Endothelial cell of umbilical vein (primary cell): ENCODE results near the gene TACC3. TPM values are rescaled to one million over a fixed set of nuclear protein-coding genes. Genes with fewer than 3 reads are reported as not detected.
A peak's percentile ranks its signal among the peaks of the same experiment; 100 is the strongest.

ENCODE experiments used
- BruUV-seq: library from RNA; stranded (reverse); fragments of 400-500 nt; replicated peaks from 2 replicates; lab custom pipeline; 2021; lab: Mats Ljungman, UMichigan
- CTCF ChIA-PET: fragments of 300-600, 350-600 bp; sonication (Branson Sonifier 250); formaldehyde crosslinking; loops from one replicate; lab custom pipeline; 2021; ENCODE audit warnings: antibody characterized with exemption, inconsistent platforms; lab: Charles Lee
- POLR2A ChIA-PET: fragments of 300-600, 350-600 bp; sonication (Branson Sonifier 250); formaldehyde crosslinking; loops from one replicate; lab custom pipeline; 2021; ENCODE audit warnings: antibody characterized with exemption, inconsistent platforms; lab: Charles Lee
- DNase-seq: peaks from one replicate; pipeline ENCODE4 v3.0.0-alpha.2; 2011; ENCODE audit warnings: low read depth, low spot score
- FAIRE-seq: peaks from 2 replicates; lab custom pipeline; 2011; peaks lifted over from hg19 to GRCh38; lab: Jason Lieb, UNC
- H2AFZ ChIP-seq: 2 replicates; pipeline ENCODE4 v1.6.0; 2012; ENCODE audit warnings: low read depth, low read length, control low read depth, inconsistent platforms
- H3K27ac ChIP-seq: 2 replicates; pipeline ENCODE4 v1.5.1; 2011; ENCODE audit warnings: low read depth, mild to moderate bottlenecking, control low read depth, low read length, moderate library complexity; ENCODE audit not compliant: insufficient read depth
- H3K27me3 ChIP-seq, 2 experiments: 2 replicates each; pipeline versions ENCODE4 v1.6.0 to v1.6.1; 2011; ENCODE audit warnings: low read length in 2 of 2, mixed read lengths in 1 of 2; ENCODE audit not compliant: control insufficient read depth in 2 of 2, insufficient read depth in 2 of 2
- H3K36me3 ChIP-seq, 2 experiments: 2 replicates in 1 of 2; 3 replicates in 1 of 2; pipeline ENCODE4 v1.5.1; 2011; ENCODE audit warnings: low read length in 2 of 2, mild to moderate bottlenecking in 1 of 2, moderate library complexity in 1 of 2; ENCODE audit not compliant: control insufficient read depth in 2 of 2, insufficient read depth in 2 of 2; ENCODE audit errors: extremely low read depth in 1 of 2
- H3K4me1 ChIP-seq: 3 replicates; pipeline ENCODE4 v1.5.1; 2011; ENCODE audit warnings: mild to moderate bottlenecking, low read length; ENCODE audit not compliant: control insufficient read depth, insufficient read depth; ENCODE audit errors: extremely low read depth
- H3K4me2 ChIP-seq: 2 replicates; pipeline ENCODE4 v1.6.1; 2011; ENCODE audit warnings: low read length, control low read depth, mixed read lengths; ENCODE audit not compliant: insufficient read depth
- H3K4me3 ChIP-seq, 3 experiments: fragments of 200-600 bp in 1 of 3; sonication (generic), shearing (Covaris generic) in 1 of 3; replicated peaks in 1 of 3; 2 replicates each; pipeline ENCODE4 v1.5.1; 2011 to 2016; ENCODE audit warnings: control low read depth in 3 of 3, low read length in 3 of 3, mild to moderate bottlenecking in 2 of 3, inconsistent platforms in 1 of 3, low read depth in 1 of 3, moderate library complexity in 1 of 3; ENCODE audit not compliant: insufficient read depth in 1 of 3
- H3K79me2 ChIP-seq: 2 replicates; pipeline ENCODE4 v1.6.0; 2012; ENCODE audit warnings: low read length, inconsistent platforms; ENCODE audit not compliant: control insufficient read depth, insufficient read depth
- H3K9ac ChIP-seq: replicated peaks from 2 replicates; pipeline ENCODE3; 2011; ENCODE audit warnings: low read length, control low read depth; ENCODE audit not compliant: insufficient read depth; ENCODE audit errors: extremely low read depth
- H3K9me1 ChIP-seq: replicated peaks from 3 replicates; pipeline ENCODE4 v1.6.0; 2011; ENCODE audit warnings: mild to moderate bottlenecking, low read length; ENCODE audit not compliant: control insufficient read depth, insufficient read depth; ENCODE audit errors: extremely low read depth
- H3K9me3 ChIP-seq: replicated peaks from 2 replicates; pipeline ENCODE4 v1.5.1; 2012; ENCODE audit warnings: low read length, inconsistent platforms; ENCODE audit not compliant: control insufficient read depth, insufficient read depth
- H4K20me1 ChIP-seq: replicated peaks from 2 replicates; pipeline ENCODE3; 2011; ENCODE audit warnings: mild to moderate bottlenecking, low read length; ENCODE audit not compliant: control insufficient read depth, insufficient read depth; ENCODE audit errors: extremely low read depth
- CTCF ChIP-seq, 2 donors: IDR thresholded peaks; 1 replicate in 1 of 2; 2 replicates in 1 of 2; pipeline ENCODE4 v1.5.1; 2011; ENCODE audit warnings: low read length in 2 of 2, mild to moderate bottlenecking in 2 of 2, moderate library complexity in 2 of 2, control low read depth in 1 of 2, inconsistent platforms in 1 of 2, low read depth in 1 of 2; ENCODE audit not compliant: insufficient read depth in 1 of 2; ENCODE audit errors: extremely low read depth in 1 of 2
- EZH2 ChIP-seq: IDR thresholded peaks from 2 replicates; pipeline ENCODE4 v1.6.1; 2012; ENCODE audit warnings: borderline replicate concordance, low read depth, mild to moderate bottlenecking, moderate library complexity, low read length, inconsistent platforms; ENCODE audit not compliant: severe bottlenecking
- FOS ChIP-seq: IDR thresholded peaks from 2 replicates; pipeline ENCODE4 v1.6.1; 2011; ENCODE audit warnings: mild to moderate bottlenecking, low read length, moderate library complexity, borderline replicate concordance; ENCODE audit not compliant: insufficient read depth
- GATA2 ChIP-seq: IDR thresholded peaks from 2 replicates; pipeline ENCODE4 v1.7.0; 2011; ENCODE audit warnings: low read depth, mild to moderate bottlenecking, moderate library complexity, mixed read lengths, low read length; ENCODE audit not compliant: insufficient read length, insufficient read depth
- JUN ChIP-seq: IDR thresholded peaks from 2 replicates; pipeline ENCODE4 v1.6.1; 2011; ENCODE audit warnings: borderline replicate concordance, low read depth; ENCODE audit not compliant: insufficient read length, insufficient read depth
- MAX ChIP-seq: IDR thresholded peaks from 2 replicates; pipeline ENCODE4 v1.6.1; 2011; ENCODE audit not compliant: insufficient read depth, insufficient read length
- MYC ChIP-seq: IDR thresholded peaks from one replicate; pipeline ENCODE4 v1.6.1; 2011; ENCODE audit warnings: mild to moderate bottlenecking, low read depth, low read length
- POLR2A ChIP-seq: IDR thresholded peaks from 2 replicates; pipeline ENCODE4 v1.6.1; 2012; ENCODE audit warnings: low read depth, mild to moderate bottlenecking, control low read depth, low read length
- POLR2AphosphoS5 ChIP-seq: IDR thresholded peaks from 2 replicates; pipeline ENCODE4 v1.6.1; 2012; ENCODE audit warnings: low read depth, mild to moderate bottlenecking, control low read depth, low read length, moderate library complexity; ENCODE audit not compliant: insufficient read depth
- dilution Hi-C: fragments of 300-500 bp; cut with MboI; formaldehyde crosslinking; loops from one replicate; pipeline ENCODE4 v1.15.0; 2019; ENCODE audit warnings: low sequenced_read_pairs; ENCODE audit not compliant: extremely low pct_ligation_motif_present
- intact Hi-C: fragments of 100-400 bp; cut with micrococcal nuclease; formaldehyde crosslinking; loops from one replicate; pipeline ENCODE4 v1.10.0; 2022
- polyA plus RNA-seq, 4 experiments: library from polyadenylated mRNA; depleted of rRNA in 3 of 4; stranded (reverse) in 3 of 4; unstranded in 1 of 4; fragments of >200 nt; gene quantifications; 2 replicates each; pipeline versions ENCODE4 v1.2.1 to v1.2.3, GENCODE V29; 2011 to 2012; ENCODE audit warnings: missing spikeins in 1 of 4
- total RNA-seq: library from RNA; stranded (reverse); gene quantifications from 2 replicates; pipeline ENCODE4 v1.2.3, GENCODE V29; 2021

The TACC3 gene
- total and polyA plus RNA-seq, 2 donors (not counting 3 experiments of a cell fraction or from before 2014, with no cell fraction given) = 54.5 to 135 TPM

GRCh38 chr4:1721666-1722550 lies 587 bp downstream of the TACC3 start:
- no TSS peak for BruUV-seq
- Histone ChIP-seq H3K4me2 (peak overlapping the region; percentile 78), H4K20me1 (no peaks in the 10 kb centered on the region), H3K27me3 (no peaks in the 10 kb centered on the region), H3K79me2 (peaks cover 67% of the 10 kb centered on the region), H3K27ac (peak overlapping the region; percentile 10), H2AFZ (no peak overlapping the region), H3K9ac (peak overlapping the region; percentile 58), H3K9me1 (no peaks in the 10 kb centered on the region), H3K36me3 (peaks cover 2 to 17% of the 10 kb centered on the region in 2 experiments), H3K4me3 (peak overlapping the region; percentile 43 to 73 (median 68)), H3K9me3 (no peaks in the 10 kb centered on the region), H3K4me1 (peaks cover 27% of the 10 kb centered on the region)
- POLR2A ChIA-PET = interaction anchor here (0.6 to 1.3 kb wide), 2 partner anchors 10 to 127 kb away, joined by 5 to 8 read pairs; partner anchors contain the start of gene SLBP
- FAIRE-seq = no peak
- CTCF ChIA-PET = interaction anchor here (0.9 to 12.0 kb wide), 4 partner anchors 10 to 59 kb away, joined by 3 to 347 read pairs (median 7); partner anchors contain the start of gene SLBP
- dilution Hi-C loops (no loop called here), intact Hi-C loops (loop anchor here (1.0 kb wide), 1 partner anchor 10 kb away; the partner anchor contains the start of gene SLBP)
- no peak for DNase-seq
- TF ChIP-seq POLR2AphosphoS5 (peak; percentile 21), EZH2 (no peak), FOS (no peak), CTCF (IDR thresholded peaks at IDR 0.05; ENCODE audit: extremely low read depth in 1 of 2, insufficient read depth in 1 of 2, low read depth in 1 of 2, low read length in 2 of 2) (no peak), MYC (no peak), GATA2 (no peak), JUN (no peak), POLR2A (peak; percentile 29), MAX (no peak)
